ENCODE data around the gene PGAP6. TPM values are rescaled to one million over a fixed set of nuclear protein-coding genes. Genes with fewer than 3 reads are reported as not detected.

The PGAP6 gene, protein sequence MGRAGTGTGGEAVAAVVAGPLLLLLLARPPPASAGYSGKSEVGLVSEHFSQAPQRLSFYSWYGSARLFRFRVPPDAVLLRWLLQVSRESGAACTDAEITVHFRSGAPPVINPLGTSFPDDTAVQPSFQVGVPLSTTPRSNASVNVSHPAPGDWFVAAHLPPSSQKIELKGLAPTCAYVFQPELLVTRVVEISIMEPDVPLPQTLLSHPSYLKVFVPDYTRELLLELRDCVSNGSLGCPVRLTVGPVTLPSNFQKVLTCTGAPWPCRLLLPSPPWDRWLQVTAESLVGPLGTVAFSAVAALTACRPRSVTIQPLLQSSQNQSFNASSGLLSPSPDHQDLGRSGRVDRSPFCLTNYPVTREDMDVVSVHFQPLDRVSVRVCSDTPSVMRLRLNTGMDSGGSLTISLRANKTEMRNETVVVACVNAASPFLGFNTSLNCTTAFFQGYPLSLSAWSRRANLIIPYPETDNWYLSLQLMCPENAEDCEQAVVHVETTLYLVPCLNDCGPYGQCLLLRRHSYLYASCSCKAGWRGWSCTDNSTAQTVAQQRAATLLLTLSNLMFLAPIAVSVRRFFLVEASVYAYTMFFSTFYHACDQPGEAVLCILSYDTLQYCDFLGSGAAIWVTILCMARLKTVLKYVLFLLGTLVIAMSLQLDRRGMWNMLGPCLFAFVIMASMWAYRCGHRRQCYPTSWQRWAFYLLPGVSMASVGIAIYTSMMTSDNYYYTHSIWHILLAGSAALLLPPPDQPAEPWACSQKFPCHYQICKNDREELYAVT
- 47.6 TPM for total RNA-seq

DNA sequence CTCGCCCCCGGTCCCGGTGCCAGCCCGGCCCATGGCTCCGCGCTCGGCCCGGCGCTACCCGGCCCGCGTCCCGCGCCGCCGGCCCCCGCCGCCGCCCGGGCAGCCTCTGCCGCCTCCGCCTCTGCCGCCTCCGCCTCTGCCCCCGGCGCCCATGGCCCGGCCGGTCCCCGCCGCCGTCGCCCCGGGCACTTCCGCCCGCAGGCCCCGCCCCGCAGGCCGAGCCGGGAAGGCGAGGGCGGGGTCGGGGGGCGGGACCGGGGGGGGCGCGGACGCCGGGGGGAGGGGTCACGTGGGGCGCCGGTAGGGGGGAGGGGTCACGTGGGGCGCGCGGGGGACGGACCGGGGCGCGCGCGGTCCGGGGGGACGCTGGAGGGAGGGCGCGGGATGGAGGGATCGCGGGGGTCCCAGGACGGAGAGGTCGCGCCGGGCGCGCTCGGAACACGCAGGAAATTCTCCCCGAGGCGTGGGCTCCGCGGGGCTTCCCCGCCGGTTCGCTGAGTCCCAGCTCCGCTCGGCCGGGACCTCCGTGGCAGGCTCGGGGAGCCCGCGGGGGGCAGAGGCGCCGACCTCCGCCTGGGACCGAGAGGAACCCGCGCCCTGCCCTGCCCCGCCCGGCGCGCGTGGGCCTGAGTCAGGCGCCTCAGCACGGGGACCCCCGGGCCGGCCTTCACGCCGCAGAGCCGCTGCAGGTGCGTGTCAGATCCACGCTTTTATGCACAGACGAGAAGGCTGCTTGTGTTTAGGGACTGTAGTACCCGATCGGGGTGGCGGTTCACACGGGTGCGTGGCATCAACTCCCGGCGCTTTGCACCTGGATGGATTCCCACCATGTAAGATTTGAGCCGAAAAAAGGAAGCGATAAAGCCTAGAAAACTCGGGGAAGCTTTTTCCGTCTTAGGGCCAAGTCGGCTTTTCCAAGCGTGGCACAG lies at the start of gene PGAP6:
Gene PGAP6, minus strand, starts transcription at position 190 of the 929 bp plus-strand sequence. Its CDS starts 157 bp downstream, at position 33.
- no peak for DNase-seq (ENCODE audit: low spot score in 2 of 2)
- Histone ChIP-seq H3K4me1 (peaks cover 5 to 12% of the 10 kb centered on the region in 2 donors), H3K27me3 (no peaks in the 10 kb centered on the region), H3K36me3 (peaks cover 3 to 6% of the 10 kb centered on the region in 2 donors), H3K27ac (peak within 1 kb of the TSS; percentile 64), H3K4me3 (peak within 1 kb of the TSS; percentile 86 to 98), H3K9me3 (no peaks in the 10 kb centered on the region)
- TF ChIP-seq, protein P1, sequence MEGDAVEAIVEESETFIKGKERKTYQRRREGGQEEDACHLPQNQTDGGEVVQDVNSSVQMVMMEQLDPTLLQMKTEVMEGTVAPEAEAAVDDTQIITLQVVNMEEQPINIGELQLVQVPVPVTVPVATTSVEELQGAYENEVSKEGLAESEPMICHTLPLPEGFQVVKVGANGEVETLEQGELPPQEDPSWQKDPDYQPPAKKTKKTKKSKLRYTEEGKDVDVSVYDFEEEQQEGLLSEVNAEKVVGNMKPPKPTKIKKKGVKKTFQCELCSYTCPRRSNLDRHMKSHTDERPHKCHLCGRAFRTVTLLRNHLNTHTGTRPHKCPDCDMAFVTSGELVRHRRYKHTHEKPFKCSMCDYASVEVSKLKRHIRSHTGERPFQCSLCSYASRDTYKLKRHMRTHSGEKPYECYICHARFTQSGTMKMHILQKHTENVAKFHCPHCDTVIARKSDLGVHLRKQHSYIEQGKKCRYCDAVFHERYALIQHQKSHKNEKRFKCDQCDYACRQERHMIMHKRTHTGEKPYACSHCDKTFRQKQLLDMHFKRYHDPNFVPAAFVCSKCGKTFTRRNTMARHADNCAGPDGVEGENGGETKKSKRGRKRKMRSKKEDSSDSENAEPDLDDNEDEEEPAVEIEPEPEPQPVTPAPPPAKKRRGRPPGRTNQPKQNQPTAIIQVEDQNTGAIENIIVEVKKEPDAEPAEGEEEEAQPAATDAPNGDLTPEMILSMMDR (IDR thresholded peaks at IDR 0.05): no peak
- intact Hi-C loops (cut with DNase I): loop anchor here (1.0 to 5.0 kb wide), 7 partner anchors 12 to 205 kb away; partner anchors contain the start of genes CAPN15, DECR2, MRPL28 and NME4

DNA sequence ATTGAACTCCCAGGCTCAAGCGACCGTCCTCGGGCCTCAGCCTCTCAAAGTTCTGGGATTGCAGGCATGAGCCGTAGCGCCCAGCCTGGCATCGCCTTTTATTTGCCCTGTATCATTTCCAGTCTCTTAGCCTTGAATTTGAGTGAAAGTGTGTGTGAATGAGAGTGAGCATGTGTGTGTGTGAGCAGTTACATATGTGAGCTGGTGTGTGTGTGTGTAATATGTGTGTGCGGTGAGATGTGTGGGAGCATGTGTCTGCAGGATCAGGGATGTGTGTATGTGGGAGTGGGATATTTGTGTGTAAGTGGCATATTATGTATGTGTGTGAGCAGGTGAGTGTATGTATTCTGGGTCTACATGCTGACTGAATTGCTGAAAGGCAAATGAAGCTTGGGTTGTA lies 49.1 kb upstream of the PGAP6 start:
- intact Hi-C loops (cut with DNase I): no loop called here
- DNase-seq (ENCODE audit: low spot score in 2 of 2): no peak
- TF ChIP-seq, protein P1 (IDR thresholded peaks at IDR 0.05): no peak
- Histone ChIP-seq H3K9me3 (no peaks in the 10 kb centered on the region), H3K4me3 (no peak overlapping the region), H3K36me3 (no peaks in the 10 kb centered on the region), H3K27me3 (no peaks in the 10 kb centered on the region), H3K4me1 (peaks cover 0 to 10% of the 10 kb centered on the region in 2 donors), H3K27ac (no peak overlapping the region)

DNA sequence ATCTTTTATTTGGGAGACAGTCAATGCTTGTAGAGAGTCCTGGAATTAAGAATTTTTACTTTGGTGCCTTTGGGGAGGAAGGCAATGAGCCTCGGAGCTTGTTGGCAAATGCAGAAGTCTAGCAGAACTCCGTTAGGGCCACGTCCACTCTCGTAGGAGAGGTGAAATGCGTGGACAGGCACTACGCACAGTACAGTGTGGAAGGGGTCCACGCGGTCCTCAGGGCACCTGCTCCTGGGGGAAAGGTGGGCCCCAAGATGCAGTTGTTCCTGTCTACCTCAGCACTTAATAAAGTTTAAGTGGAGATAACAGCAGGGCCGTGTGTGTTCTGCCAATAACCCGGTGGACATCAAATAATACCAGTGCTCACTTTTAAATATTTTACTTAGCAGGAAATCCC lies 45.5 kb upstream of the PGAP6 start:
- TF ChIP-seq, protein P1 (IDR thresholded peaks at IDR 0.05): no peak

DNA sequence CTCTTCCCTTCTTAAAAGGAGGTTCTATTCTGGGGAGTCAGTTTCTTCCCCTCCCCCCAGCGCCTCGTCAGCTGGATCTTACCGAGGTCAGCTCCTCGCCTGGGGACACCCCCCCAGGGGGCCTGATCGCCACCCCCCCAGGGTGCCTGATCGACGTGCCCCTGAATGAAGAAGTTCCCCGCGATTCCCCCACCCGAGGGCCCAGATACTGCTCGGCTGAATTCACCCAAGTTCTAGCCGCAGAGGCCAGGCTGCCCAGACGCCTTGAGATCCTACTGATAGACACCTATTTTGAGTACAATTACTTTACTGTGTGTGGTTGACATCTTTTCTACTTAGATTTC lies 45.1 kb upstream of the PGAP6 start:
- intact Hi-C loops (cut with DNase I): no loop called here
- Histone ChIP-seq H3K27me3 (no peaks in the 10 kb centered on the region), H3K27ac (no peak overlapping the region), H3K4me1 (peaks cover 0 to 20% of the 10 kb centered on the region in 2 donors), H3K4me3 (peak overlapping the region; percentile 76 to 81), H3K9me3 (no peaks in the 10 kb centered on the region), H3K36me3 (no peaks in the 10 kb centered on the region)
- no peak for DNase-seq (ENCODE audit: low spot score in 2 of 2)
- TF ChIP-seq, protein P1 (IDR thresholded peaks at IDR 0.05): no peak

More for the DNA sequence above, 45.5 kb upstream of the PGAP6 start:
- H3K27ac ChIP-seq: no peak overlapping the region
- no peaks in the 10 kb centered on the region for H3K36me3 ChIP-seq
- no peaks in the 10 kb centered on the region for H3K9me3 ChIP-seq
- H3K4me1 ChIP-seq: peaks cover 0 to 20% of the 10 kb centered on the region in 2 donors
- intact Hi-C loops (cut with DNase I): no loop called here
- DNase-seq (ENCODE audit: low spot score in 2 of 2): no peak
- peak overlapping the region; percentile 76 to 81 for H3K4me3 ChIP-seq
- H3K27me3 ChIP-seq: no peaks in the 10 kb centered on the region

Data from ascending aorta (tissue), 2 donors.